Endodermal cell (in vitro differentiated cells): ENCODE data around the gene MYO5B. TPM values are rescaled to one million over a fixed set of nuclear protein-coding genes. Genes with fewer than 3 reads are reported as not detected.

Source experiments
- DNase-seq: peaks from one replicate; pipeline ENCODE4 v3.0.0-alpha.2; 2017
- H3K27ac ChIP-seq: 2 replicates; pipeline ENCODE4 v1.5.1; 2013; ENCODE audit warnings: mild to moderate bottlenecking, low read depth, low read length, moderate library complexity
- H3K27me3 ChIP-seq: 2 replicates; pipeline ENCODE4 v1.6.1; 2013; ENCODE audit warnings: mild to moderate bottlenecking, low read length, moderate library complexity; ENCODE audit not compliant: insufficient read depth, control insufficient read depth, poor library complexity, severe bottlenecking
- H3K36me3 ChIP-seq: 2 replicates; pipeline ENCODE4 v1.7.0; 2013; ENCODE audit warnings: mild to moderate bottlenecking, low read length, moderate library complexity; ENCODE audit not compliant: control insufficient read depth, insufficient read depth
- H3K4me1 ChIP-seq: one replicate; pipeline ENCODE4 v1.7.0; 2013; ENCODE audit warnings: low read length; ENCODE audit not compliant: control insufficient read depth, insufficient read depth
- H3K4me3 ChIP-seq: 2 replicates; pipeline ENCODE4 v1.5.1; 2013; ENCODE audit warnings: mild to moderate bottlenecking, low read length, moderate library complexity
- H3K9ac ChIP-seq: 2 replicates; pipeline ENCODE4 v1.6.1; 2013; ENCODE audit warnings: mild to moderate bottlenecking, low read length, moderate library complexity; ENCODE audit not compliant: poor library complexity, severe bottlenecking; ENCODE audit errors: extremely low read depth
- H3K9me3 ChIP-seq: 2 replicates; pipeline ENCODE4 v1.6.1; 2013; ENCODE audit warnings: mild to moderate bottlenecking, low read length, moderate library complexity; ENCODE audit not compliant: control insufficient read depth
- H3K27ac Mint-ChIP-seq: 2 replicates; pipeline ENCODE4 v1.8.0; 2020; ENCODE audit warnings: mixed read lengths
- H3K27me3 Mint-ChIP-seq: 2 replicates; pipeline ENCODE4 v1.8.0; 2021; ENCODE audit warnings: mild to moderate bottlenecking, mixed read lengths; ENCODE audit not compliant: insufficient read depth
- H3K36me3 Mint-ChIP-seq: 2 replicates; pipeline ENCODE4 v1.8.0; 2020; ENCODE audit warnings: low read depth, mixed read lengths
- H3K4me1 Mint-ChIP-seq: 2 replicates; pipeline ENCODE4 v1.8.0; 2020; ENCODE audit warnings: mixed read lengths
- H3K4me3 Mint-ChIP-seq: 2 replicates; pipeline ENCODE4 v1.8.0; 2020; ENCODE audit warnings: mild to moderate bottlenecking, moderate library complexity, mixed read lengths
- H3K9me3 Mint-ChIP-seq: 2 replicates; pipeline ENCODE4 v1.8.0; 2020; ENCODE audit warnings: mild to moderate bottlenecking, mixed read lengths
- WGBS, 2 experiments: methylation state at CpG; one replicate each; pipeline versions ENCODE4 v1.1.5 to v1.1.7; 2013; ENCODE audit warnings: missing lambda C conversion rate in 2 of 2, mixed read lengths in 1 of 2; ENCODE audit not compliant: insufficient coverage in 1 of 2, insufficient read length in 1 of 2; 5-methylcytosine and 5-hydroxymethylcytosine counted together
- total RNA-seq, 2 donors: library from RNA; stranded (reverse); fragmentation: NEBNext Ultra II Directional in 1 of 2; extraction: Animal tissue kit (Norgen Biotek cat#: 25700) in 1 of 2; gene quantifications; 2 replicates in 1 of 2; 3 replicates in 1 of 2; pipeline ENCODE4 v1.2.1, GENCODE V29; 2021
- TF ChIP-seq, protein P1 (sequence below): fragments of 200-600 bp; sonication (generic); conservative IDR thresholded peaks from 2 replicates; pipeline ENCODE4 v1.5.0; 2021; ENCODE audit warnings: antibody characterized with exemption, mild to moderate bottlenecking

The MYO5B gene
- total RNA-seq, 2 donors from 2014 or later = 12.2 to 16.8 TPM

DNA sequence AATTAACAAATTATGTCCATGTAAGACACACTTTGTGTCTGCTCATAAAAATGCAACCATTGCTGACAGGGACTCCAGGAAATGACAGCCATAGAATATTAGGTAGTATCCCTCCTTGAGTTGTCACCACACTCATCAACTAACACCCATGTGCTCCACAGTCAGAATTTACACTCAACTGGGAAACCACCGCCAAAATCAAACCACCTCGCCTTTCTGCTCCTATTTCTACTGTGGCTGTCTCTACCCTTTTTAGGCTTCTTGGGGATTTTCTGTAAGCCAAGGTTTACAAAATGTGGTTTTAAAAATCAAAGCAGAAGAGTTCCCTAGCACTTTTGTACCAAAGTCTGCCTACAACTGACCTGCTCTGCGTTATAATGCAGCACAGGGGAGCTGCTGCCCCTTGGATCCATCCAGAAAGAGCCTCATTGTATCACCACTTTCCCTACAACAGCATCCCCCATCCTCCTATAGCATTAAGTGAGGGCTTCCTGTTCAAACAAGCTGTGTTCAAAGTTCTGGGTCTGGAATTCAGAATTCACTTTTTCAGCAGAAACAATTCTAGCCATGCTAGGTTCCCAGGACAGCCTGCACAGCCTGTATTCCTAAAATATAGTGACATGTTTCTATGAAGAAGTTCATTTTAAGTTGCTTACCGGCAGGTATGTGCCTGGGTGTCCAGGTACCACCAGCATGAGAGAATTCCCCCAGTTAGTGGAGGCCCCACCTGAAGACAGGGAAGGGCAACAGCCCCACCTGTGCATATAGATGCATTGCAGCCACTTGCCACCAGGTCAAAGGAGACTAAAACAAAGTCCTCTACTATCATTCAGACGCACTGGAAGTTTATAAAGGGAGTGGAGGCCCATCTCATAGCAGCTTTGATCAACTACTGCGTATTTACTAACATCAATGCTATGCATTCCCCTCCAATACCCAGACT, 104.3 kb downstream of the MYO5B start:
- DNase-seq = no peak
- no peak overlapping the region for H3K9ac ChIP-seq
- no peak overlapping the region for H3K4me3 ChIP-seq
- Mint-ChIP-seq H3K27me3 (no peaks in the 10 kb centered on the region), H3K27ac (no peak overlapping the region), H3K4me3 (no peak overlapping the region), H3K4me1 (peaks cover 18% of the 10 kb centered on the region), H3K36me3 (no peaks in the 10 kb centered on the region), H3K9me3 (no peaks in the 10 kb centered on the region)
- H3K9me3 ChIP-seq = no peaks in the 10 kb centered on the region
- no peaks in the 10 kb centered on the region for H3K27me3 ChIP-seq
- TF ChIP-seq, protein P1, sequence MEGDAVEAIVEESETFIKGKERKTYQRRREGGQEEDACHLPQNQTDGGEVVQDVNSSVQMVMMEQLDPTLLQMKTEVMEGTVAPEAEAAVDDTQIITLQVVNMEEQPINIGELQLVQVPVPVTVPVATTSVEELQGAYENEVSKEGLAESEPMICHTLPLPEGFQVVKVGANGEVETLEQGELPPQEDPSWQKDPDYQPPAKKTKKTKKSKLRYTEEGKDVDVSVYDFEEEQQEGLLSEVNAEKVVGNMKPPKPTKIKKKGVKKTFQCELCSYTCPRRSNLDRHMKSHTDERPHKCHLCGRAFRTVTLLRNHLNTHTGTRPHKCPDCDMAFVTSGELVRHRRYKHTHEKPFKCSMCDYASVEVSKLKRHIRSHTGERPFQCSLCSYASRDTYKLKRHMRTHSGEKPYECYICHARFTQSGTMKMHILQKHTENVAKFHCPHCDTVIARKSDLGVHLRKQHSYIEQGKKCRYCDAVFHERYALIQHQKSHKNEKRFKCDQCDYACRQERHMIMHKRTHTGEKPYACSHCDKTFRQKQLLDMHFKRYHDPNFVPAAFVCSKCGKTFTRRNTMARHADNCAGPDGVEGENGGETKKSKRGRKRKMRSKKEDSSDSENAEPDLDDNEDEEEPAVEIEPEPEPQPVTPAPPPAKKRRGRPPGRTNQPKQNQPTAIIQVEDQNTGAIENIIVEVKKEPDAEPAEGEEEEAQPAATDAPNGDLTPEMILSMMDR = peak; percentile 35
- 88 to 100% methylated on average over 4 to 6 of the region's 6 CpGs for WGBS, 2 experiments
- no peaks in the 10 kb centered on the region for H3K4me1 ChIP-seq
- no peak overlapping the region for H3K27ac ChIP-seq
- no peaks in the 10 kb centered on the region for H3K36me3 ChIP-seq

DNA sequence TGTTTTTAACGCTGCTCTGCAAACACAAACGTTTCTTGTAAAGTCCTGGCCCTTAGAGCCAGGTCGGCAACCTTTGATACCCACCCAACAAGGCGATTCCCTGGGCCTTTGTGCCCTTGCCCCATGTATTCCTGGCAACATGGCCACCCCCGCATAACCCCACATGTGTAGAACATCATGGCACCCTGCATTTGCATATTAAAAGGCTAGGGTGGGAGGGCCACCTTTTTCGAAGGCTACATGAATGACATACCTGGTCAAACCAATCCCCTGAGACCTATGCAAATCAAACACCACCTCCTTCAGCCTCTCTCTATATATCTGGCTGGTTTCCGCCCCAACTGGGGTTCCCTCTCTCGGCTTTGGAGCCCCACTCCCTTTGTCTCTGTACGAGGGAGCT, 105.2 kb downstream of the MYO5B start:
- TF ChIP-seq, protein P1 = no peak
- H3K27me3 ChIP-seq = no peaks in the 10 kb centered on the region
- H3K9ac ChIP-seq = no peak overlapping the region
- peaks cover 18% of the 10 kb centered on the region for H3K4me1 Mint-ChIP-seq
- 89 to 96% methylated on average over 7 to 9 of the region's 9 CpGs for WGBS, 2 experiments
- no peak overlapping the region for H3K27ac ChIP-seq
- H3K9me3 Mint-ChIP-seq = no peaks in the 10 kb centered on the region
- no peaks in the 10 kb centered on the region for H3K9me3 ChIP-seq
- peak; percentile 37 for DNase-seq
- H3K4me1 ChIP-seq = no peaks in the 10 kb centered on the region
- H3K27me3 Mint-ChIP-seq = no peaks in the 10 kb centered on the region
- no peaks in the 10 kb centered on the region for H3K36me3 ChIP-seq
- H3K36me3 Mint-ChIP-seq = no peaks in the 10 kb centered on the region
- H3K4me3 ChIP-seq = no peak overlapping the region
- H3K27ac Mint-ChIP-seq = no peak overlapping the region
- no peak overlapping the region for H3K4me3 Mint-ChIP-seq

DNA sequence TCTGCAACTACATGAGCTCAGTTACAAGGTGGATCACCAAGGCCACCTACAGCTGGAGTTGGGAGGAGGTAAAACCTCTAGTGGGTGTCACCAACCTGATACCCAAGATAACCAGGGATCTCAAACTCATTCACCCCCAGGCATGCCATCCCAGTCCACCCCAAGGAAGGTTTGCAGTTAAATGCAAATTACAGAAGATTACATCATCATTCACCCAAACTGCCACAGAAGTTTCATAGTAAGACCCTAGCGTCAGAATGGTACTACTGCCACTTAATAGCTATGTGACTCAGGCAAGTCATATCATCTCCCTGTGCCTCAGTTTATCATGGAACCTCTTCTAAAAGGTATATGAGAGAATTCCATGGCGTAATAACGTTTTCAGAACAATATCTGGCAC, 111.2 kb downstream of the MYO5B start:
- DNase-seq = peak; percentile 17
- TF ChIP-seq, protein P1 = no peak
- Histone ChIP-seq H3K27me3 (no peaks in the 10 kb centered on the region), H3K4me1 (no peaks in the 10 kb centered on the region), H3K9me3 (no peaks in the 10 kb centered on the region), H3K9ac (no peak overlapping the region), H3K36me3 (no peaks in the 10 kb centered on the region), H3K4me3 (no peak overlapping the region), H3K27ac (no peak overlapping the region)
- Mint-ChIP-seq H3K36me3 (no peaks in the 10 kb centered on the region), H3K9me3 (no peaks in the 10 kb centered on the region), H3K4me3 (no peak overlapping the region), H3K27ac (no peak overlapping the region), H3K4me1 (no peaks in the 10 kb centered on the region), H3K27me3 (no peaks in the 10 kb centered on the region)
- WGBS, 2 experiments = 90 to 91% methylated on average over 3 of the region's 3 CpGs
